Colonic mucosa (tissue), 4 donors: ENCODE data around the gene EXO1. TPM values are rescaled to one million over a fixed set of nuclear protein-coding genes. Genes with fewer than 3 reads are reported as not detected.

ENCODE experiments used
- DNase-seq: peaks from one replicate; pipeline ENCODE4 v3.0.0-alpha.2; 2020
- H3K27ac ChIP-seq: fragments of 200-600 bp; one replicate; pipeline ENCODE4 v1.8.0; 2021
- H3K27me3 ChIP-seq: fragments of 200-600 bp; one replicate; pipeline ENCODE4 v1.8.0; 2021
- H3K36me3 ChIP-seq: fragments of 200-600 bp; one replicate; pipeline ENCODE4 v1.8.0; 2021
- H3K4me1 ChIP-seq: fragments of 200-600 bp; one replicate; pipeline ENCODE4 v1.8.0; 2021; ENCODE audit warnings: mild to moderate bottlenecking
- H3K4me3 ChIP-seq: fragments of 200-600 bp; one replicate; pipeline ENCODE4 v1.8.0; 2021
- H3K9ac ChIP-seq, 2 donors: one replicate each; pipeline ENCODE4 v1.7.0; 2013; ENCODE audit warnings: control low read depth in 2 of 2, low read depth in 2 of 2, low read length in 2 of 2
- H3K9me3 ChIP-seq: fragments of 200-600 bp; one replicate; pipeline ENCODE4 v1.8.0; 2021
- intact Hi-C: fragments of 100-400 bp; cut with DNase I; formaldehyde crosslinking; loops from one replicate; pipeline ENCODE4 v1.14.1; 2022
- total RNA-seq, 2 donors: library from RNA; stranded (reverse); fragmentation: NEBNext Ultra II Directional in 1 of 2; extraction: Animal tissue kit (Norgen Biotek cat#: 25700) in 1 of 2; gene quantifications; one replicate each; pipeline ENCODE4 v1.2.1, GENCODE V29; 2021
- TF ChIP-seq, protein P1 (sequence below): fragments of 200-600 bp; IDR thresholded peaks from one replicate; pipeline ENCODE4 v1.8.0; 2022; ENCODE audit warnings: antibody characterized with exemption, mild to moderate bottlenecking
- donor health status: healthy.
- donor health status: DM: no; HTN: no; CAD: no.
- donor health status: DM: no; HTN: no; CAD: no.

EXO1 gene
- total RNA-seq, 2 donors from 2014 or later, result 5.1 to 17.6 TPM

DNA sequence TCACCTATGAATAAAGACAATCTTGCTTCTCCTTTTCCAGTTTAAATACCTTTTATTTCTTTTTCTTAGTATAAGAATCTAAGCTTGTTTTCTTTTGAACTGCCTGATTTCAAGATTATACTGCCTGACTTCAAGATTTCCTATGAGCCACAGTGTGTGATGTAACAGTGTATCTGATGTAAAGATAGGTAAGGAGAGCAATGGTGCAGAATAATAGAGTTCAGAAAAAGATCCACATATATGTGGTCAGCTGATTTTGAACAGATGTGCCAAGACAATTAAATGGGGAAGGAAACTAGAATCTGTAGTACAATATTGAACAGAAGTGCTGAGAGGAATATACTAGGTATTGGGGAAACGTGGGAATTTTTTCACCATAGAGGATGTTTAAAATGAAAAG lies 21.0 kb downstream of the EXO1 start:
- Histone ChIP-seq H3K36me3 (no peaks in the 10 kb centered on the region), H3K9ac (no peak overlapping the region), H3K27ac (no peak overlapping the region), H3K4me1 (no peaks in the 10 kb centered on the region), H3K9me3 (no peaks in the 10 kb centered on the region), H3K4me3 (no peak overlapping the region), H3K27me3 (no peaks in the 10 kb centered on the region)
- intact Hi-C loops, result no loop called here
- no peak for DNase-seq
- TF ChIP-seq, protein P1, sequence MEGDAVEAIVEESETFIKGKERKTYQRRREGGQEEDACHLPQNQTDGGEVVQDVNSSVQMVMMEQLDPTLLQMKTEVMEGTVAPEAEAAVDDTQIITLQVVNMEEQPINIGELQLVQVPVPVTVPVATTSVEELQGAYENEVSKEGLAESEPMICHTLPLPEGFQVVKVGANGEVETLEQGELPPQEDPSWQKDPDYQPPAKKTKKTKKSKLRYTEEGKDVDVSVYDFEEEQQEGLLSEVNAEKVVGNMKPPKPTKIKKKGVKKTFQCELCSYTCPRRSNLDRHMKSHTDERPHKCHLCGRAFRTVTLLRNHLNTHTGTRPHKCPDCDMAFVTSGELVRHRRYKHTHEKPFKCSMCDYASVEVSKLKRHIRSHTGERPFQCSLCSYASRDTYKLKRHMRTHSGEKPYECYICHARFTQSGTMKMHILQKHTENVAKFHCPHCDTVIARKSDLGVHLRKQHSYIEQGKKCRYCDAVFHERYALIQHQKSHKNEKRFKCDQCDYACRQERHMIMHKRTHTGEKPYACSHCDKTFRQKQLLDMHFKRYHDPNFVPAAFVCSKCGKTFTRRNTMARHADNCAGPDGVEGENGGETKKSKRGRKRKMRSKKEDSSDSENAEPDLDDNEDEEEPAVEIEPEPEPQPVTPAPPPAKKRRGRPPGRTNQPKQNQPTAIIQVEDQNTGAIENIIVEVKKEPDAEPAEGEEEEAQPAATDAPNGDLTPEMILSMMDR, result no peak

DNA sequence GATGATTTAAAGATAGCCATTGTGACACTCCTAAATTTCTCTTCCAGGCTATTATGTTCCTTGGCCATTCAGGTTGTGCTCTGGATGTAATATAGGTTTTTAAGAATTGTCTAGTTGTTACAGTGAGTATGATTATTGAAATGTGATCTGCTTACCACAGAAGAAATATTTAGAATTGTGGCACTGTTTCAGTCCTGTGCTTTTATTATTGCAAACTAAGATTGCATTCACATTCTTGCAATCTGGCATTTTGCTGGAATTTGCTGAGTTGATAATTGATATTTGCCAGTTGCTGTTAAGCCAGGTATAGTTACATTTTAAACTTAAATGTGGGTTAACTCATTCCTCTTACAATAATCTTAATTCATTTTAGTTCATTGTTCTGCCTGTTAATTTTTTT lies 22.3 kb downstream of the EXO1 start:
- intact Hi-C loops, result no loop called here
- no peak overlapping the region for H3K4me3 ChIP-seq
- H3K36me3 ChIP-seq, result no peaks in the 10 kb centered on the region
- H3K9me3 ChIP-seq, result no peaks in the 10 kb centered on the region
- TF ChIP-seq, protein P1, result no peak
- H3K9ac ChIP-seq, result no peak overlapping the region
- H3K4me1 ChIP-seq, result no peaks in the 10 kb centered on the region
- DNase-seq, result no peak
- no peaks in the 10 kb centered on the region for H3K27me3 ChIP-seq
- no peak overlapping the region for H3K27ac ChIP-seq

DNA sequence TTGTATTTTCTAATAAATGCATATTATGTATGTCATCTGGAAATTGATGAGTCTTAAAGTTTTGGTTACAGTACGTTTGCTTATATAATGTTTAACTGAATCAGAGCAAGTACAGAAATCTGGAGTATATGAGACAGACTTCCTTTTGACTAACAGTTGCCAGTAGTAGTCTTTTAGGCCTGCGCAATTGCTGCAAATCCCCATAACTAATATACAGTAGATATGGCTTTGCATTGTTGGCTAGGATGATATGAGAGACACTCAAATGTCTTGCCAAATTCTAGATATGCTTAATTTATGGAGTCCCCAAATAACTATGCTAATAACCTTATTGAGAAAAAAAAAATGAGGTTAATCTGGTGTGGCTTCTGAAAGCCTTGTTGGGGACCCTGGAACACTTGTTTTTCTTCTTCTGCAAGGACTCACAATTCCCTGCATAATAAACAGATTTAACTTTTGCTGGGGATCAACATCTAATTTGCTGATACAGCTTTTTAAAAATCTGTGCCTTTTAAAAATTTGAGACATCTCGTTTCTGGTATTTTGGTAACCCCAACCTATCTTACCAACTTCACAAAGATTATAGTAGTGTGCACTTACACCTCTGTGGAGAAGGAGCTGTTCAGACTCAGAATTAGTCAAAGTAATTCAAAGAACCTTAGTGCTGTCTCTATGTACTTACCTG lies 22.9 kb downstream of the EXO1 start:
- DNase-seq, result no peak
- intact Hi-C loops, result no loop called here
- H3K9ac ChIP-seq, result no peak overlapping the region
- TF ChIP-seq, protein P1, result no peak
- no peaks in the 10 kb centered on the region for H3K4me1 ChIP-seq
- H3K27ac ChIP-seq, result no peak overlapping the region
- no peak overlapping the region for H3K4me3 ChIP-seq
- H3K27me3 ChIP-seq, result no peaks in the 10 kb centered on the region
- H3K36me3 ChIP-seq, result no peaks in the 10 kb centered on the region
- H3K9me3 ChIP-seq, result no peaks in the 10 kb centered on the region

DNA sequence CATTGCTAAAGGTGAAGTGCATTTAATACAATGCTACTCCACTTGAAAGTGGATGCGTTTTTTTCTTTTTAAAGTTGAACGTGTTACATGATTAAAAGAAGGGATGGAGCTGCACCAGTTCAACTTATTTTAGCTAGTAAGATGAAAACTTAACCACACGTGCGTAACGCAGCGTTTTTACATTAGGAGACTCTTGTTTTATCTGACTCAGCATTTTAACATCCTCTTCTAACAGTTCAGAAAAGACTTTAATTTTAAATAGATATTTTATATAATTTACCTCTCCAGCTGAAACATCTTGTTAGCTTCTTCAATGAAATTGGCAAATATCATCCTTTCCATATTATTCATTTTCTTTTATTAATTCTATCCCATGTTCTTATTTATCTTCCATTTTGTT lies 33.4 kb downstream of the EXO1 start:
- Histone ChIP-seq H3K4me3 (no peak overlapping the region), H3K27ac (no peak overlapping the region), H3K27me3 (no peaks in the 10 kb centered on the region), H3K36me3 (no peaks in the 10 kb centered on the region), H3K4me1 (no peaks in the 10 kb centered on the region), H3K9me3 (no peaks in the 10 kb centered on the region), H3K9ac (no peak overlapping the region)
- no peak for DNase-seq
- intact Hi-C loops, result no loop called here
- TF ChIP-seq, protein P1, result no peak

DNA sequence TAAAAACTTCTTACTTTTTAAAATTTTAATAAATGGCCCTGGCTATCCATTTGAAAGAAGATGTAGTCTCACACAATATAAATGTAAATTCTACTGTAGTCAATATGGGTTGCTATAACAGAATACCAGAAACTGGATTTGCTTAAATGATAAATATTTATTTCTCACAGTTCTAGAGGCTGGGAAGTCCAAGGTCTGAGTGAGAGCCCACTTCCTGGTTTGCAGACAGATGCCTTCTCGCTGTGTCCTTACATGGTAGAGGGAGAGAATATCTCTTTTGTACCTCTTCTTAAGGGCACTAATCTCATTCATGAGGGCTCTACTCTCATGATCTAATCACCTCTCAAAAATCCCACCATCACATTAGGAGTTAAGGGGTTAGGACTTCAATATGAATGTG lies 35.2 kb downstream of the EXO1 start:
- intact Hi-C loops, result no loop called here
- H3K36me3 ChIP-seq, result no peaks in the 10 kb centered on the region
- no peaks in the 10 kb centered on the region for H3K27me3 ChIP-seq
- H3K27ac ChIP-seq, result no peak overlapping the region
- no peaks in the 10 kb centered on the region for H3K9me3 ChIP-seq
- no peak for DNase-seq
- no peaks in the 10 kb centered on the region for H3K4me1 ChIP-seq
- no peak overlapping the region for H3K9ac ChIP-seq
- H3K4me3 ChIP-seq, result no peak overlapping the region
- TF ChIP-seq, protein P1, result no peak
